Fibroblast of skin of right quadriceps (primary cell): ENCODE results near the gene SIVA1.

Experiments
- DNase-seq: peaks from one replicate; pipeline ENCODE4 v3.0.0-alpha.2; 2013

SIVA1 gene

DNA sequence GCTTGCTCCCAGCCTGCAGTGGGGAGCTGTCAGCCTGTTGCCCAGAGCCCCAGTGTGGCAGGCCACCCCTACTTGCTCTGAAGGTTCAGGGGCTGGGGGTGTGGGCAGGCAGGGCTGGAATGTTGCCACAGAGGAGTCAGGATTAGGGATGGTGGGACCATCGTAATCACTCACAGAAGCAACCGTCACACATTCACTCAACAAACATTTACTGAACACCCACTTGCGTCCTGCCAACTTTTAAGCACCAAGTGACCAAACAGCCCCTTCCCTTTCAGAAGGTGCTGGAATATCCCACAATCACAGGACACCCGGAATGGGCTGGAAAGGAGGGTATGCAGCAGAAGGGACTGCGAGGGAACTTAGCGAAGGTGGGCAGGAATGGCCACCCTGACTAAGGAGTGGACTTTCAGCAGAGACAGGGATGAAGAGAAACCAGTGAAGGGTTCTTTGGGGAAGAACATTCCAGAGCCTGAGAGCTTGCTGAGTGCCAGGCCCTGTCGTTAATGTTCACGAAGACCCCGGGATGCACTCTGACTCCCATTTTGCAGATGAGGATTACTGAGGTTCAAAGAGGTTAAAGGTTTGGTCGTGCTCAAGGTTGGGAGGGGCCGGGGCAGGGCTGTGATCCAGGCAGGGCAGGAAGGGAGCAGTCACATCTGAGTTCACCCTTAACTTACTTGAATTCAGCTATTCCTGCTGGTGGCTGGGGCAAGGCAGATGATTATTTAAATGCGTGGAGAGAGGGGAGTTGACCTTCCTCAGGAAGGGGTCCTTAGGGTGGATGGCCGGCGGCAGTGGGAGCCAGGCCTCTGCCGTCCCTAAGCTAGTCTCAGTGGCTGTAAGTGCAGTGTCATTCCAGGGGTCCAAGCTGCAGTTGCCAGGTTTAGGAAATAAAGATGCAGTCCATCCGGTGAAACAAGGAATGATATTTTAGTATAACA is 45.6 kb downstream of the SIVA1 start:
- DNase-seq, result no peak

DNA sequence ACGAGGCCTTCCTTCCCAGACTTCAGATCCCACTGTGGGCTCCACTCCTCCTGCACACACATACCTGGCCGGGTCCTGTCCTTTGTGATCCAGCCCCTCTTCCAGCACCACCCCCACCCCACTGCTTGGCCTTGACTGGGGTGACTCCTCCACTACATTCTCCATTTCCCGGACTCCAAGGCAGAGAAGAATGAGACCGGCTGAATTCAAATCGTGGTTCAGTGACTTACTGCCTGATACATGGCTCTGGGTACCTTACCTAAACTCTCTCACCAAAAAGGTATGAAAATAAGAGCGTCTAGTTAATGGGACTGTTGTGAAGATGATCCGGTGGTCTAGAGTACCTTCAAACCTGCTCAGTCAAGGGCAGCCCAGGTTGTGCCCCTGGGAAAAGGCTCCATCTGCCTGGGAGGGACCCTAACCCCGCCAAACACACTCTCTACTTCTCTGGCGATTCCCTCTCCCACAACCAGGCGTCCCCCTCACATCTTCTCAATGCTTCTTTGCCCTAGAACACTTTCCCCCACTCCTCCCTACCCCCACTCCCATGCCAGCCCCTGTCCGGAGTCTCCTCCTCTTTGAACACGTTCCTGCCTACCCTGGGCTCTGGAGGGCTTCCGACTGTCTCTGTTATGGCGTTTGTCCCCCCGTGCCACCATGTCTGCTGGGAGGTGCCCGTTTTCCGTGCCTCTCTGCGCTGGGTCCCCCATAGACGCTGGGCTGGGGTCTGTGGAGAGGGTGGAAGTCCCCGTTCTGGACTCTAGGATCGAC is 46.5 kb downstream of the SIVA1 start:
- peak; percentile 62 for DNase-seq

DNA sequence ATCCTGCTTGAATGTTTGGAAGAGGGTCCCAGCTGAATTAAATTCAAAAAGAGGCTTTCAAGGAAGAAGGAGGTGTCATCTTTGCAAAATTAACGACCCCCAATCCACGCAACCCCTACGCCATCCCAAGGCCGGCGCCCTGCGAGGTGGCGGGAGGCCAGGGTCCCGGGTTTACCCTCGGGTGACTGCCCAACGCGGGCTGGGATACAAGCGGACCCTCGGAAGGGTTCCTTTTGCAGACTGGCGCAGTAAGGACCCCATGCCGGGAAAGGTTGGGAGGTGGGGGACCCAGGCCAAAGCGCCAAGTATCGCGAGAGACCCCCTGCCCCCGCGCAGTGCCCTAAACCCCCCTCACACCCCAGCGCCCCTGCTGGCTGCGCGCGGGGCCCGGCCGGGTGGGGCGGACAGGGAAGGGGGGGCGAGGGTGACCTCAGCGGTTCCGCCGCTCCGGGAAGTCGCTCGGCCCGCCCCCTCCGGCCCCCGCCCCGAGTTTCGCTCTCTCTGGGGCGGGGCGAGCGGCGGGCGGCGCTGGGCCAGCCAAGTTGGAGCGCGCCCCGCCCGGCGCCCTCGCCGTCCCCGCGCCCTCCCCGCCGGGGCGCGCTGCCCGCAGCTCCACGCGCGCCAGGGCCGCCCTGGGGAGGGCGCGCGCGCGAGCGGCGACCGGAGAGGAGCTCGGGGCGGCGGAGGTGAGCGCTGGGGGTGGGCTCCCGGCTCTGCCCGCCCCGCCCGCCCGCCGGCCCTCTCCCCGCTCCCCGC is 47.2 kb downstream of the SIVA1 start:
- peak; percentile 83 for DNase-seq

DNA sequence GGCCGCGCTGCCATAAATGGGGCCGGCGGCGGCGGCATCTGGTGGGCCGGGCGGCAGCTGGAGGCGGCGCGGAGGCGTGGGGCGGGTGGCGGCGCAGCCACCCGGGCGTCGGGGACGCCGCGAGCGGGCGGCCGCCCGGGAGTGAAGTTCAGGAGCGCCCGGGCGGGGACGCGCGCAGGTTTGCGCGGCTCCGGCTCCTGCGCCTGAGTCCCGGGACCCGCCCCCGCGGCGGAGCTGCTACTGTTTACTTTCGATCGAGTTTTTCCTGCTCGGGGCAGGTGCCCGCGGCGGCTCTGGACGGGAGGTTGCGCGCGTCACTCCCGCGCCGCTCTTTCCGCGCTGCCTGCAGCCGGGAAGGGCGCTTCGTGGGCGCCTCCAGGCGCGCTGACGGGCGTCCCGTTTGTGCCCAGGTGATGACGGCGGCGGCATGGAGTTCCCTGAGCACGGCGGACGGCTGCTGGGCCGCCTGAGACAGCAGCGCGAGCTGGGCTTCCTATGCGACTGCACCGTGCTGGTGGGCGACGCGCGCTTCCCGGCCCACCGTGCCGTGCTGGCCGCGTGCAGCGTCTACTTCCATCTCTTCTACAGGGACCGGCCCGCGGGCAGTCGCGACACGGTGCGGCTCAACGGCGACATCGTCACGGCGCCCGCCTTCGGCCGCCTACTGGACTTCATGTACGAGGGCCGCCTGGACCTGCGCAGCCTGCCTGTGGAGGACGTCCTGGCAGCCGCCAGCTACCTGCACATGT is 48.0 kb downstream of the SIVA1 start, which contains the start of gene ZBTB42:
Gene ZBTB42, plus strand, starts transcription at position 331 of the 749 bp plus-strand sequence. Its CDS starts 97 bp downstream, at position 428.
- DNase-seq, result no peak

DNA sequence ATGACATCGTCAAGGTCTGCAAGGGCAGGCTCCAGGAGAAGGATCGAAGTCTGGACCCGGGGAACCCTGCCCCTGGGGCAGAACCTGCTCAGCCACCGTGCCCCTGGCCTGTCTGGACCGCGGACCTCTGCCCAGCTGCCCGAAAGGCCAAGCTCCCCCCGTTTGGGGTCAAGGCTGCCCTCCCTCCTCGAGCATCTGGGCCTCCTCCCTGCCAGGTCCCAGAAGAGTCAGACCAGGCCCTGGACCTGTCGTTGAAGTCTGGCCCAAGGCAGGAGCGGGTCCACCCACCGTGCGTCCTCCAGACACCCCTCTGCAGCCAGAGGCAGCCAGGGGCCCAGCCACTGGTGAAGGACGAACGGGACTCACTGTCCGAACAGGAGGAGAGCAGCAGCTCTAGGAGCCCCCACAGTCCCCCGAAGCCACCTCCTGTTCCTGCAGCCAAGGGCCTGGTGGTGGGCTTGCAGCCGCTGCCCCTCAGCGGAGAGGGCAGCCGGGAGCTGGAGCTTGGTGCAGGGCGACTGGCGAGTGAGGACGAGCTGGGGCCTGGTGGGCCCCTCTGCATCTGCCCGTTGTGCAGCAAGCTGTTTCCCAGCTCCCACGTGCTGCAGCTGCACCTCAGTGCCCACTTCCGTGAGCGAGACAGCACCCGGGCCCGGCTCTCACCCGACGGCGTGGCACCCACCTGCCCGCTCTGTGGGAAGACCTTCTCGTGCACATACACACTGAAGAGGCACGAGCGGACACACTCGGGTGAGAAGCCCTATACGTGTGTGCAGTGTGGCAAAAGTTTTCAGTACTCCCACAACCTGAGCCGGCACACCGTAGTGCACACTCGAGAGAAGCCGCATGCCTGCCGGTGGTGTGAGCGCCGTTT is 48.8 kb downstream of the SIVA1 start:
- no peak for DNase-seq

DNA sequence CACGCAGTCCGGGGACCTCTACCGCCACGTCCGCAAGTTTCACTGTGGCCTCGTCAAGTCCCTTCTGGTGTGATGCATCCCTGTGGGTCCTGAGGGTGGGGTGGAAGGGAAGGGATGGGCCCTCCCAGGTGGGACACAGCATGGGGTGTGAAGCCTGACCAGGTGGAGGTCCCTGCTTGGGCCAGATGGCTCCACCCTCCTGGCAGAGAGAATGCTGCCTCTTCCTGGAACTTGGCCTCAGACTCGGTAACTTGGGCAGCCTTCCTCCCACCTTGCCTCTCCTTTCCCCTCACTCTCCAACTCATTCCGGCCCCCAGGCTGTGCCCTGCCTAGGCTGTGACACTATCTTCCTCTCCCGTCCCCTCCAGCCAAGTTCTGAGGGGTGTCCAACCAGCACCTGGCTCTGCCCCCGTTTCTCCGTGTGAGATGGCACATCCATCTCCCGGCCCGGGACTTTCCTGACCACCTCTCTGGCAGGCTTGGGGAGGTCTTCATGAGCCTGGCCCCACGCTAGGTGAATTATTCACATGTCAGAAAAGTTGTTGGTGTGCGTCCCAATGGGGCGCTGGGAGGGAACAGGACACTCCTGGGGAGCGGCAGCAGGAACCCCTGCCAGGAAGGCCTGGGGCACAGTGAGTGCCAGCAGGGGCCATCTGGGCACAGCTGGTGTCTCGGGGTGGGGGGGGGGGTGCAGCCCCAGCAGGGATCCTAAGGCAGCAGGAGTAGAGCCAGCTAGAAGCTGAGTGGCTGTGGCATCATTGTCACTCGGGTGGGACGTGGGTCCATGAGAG is 49.6 kb downstream of the SIVA1 start:
- no peak for DNase-seq

DNA sequence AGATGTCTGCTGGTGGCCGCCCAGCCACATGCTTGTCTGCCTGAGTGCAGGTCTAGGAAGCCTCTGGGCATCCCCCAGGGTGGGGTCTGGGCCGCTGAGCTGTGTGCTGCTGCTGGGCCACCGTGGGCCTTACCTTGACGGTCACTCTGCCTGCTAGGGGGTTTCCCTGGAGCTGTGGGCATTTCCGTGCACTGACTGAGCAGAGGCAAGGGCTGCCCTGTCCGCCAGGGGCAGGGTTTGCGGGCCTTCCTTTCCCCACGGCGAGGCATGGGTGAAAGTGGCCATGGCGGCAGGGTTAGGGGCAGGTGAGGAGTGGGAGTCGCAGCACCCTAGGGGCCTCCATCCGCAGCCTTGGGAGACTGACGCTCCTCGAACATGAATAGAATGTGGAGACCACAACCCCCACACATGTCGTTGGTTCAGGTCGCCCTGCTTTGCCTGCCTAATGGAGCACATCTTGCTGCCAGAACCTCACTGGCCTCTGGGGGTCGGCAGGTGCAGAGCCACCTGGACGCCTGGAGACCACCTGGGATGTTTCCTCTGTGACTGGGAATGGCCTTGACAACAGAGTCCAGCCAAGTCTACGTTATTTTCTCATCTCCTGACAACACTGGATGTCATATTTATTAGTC is 50.4 kb downstream of the SIVA1 start:
- no peak for DNase-seq

DNA sequence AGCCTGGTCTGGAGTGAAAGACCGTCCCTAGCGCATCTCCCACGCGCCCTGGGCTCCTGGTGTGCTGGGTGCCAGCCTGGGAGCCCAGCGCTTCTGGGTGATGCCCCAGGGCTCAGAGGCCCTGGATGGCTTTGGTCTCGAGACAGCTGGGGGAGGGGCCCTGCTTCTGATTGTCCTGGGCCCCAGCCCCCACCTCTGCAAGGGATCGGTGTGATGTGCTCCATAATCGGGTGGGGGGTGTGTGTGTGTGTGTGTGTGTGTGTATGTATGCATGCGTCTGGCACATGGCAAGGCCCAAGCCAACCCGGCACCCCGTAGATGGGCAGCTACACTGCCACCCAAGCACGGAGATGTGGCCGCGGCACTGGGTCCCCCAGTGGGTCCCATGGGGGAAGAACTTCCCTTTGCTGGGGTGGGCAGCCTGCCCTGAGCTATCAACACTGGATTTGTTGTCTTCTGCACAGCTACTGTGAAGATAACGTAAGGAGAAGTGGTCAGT is 51.0 kb downstream of the SIVA1 start:
- no peak for DNase-seq

DNA sequence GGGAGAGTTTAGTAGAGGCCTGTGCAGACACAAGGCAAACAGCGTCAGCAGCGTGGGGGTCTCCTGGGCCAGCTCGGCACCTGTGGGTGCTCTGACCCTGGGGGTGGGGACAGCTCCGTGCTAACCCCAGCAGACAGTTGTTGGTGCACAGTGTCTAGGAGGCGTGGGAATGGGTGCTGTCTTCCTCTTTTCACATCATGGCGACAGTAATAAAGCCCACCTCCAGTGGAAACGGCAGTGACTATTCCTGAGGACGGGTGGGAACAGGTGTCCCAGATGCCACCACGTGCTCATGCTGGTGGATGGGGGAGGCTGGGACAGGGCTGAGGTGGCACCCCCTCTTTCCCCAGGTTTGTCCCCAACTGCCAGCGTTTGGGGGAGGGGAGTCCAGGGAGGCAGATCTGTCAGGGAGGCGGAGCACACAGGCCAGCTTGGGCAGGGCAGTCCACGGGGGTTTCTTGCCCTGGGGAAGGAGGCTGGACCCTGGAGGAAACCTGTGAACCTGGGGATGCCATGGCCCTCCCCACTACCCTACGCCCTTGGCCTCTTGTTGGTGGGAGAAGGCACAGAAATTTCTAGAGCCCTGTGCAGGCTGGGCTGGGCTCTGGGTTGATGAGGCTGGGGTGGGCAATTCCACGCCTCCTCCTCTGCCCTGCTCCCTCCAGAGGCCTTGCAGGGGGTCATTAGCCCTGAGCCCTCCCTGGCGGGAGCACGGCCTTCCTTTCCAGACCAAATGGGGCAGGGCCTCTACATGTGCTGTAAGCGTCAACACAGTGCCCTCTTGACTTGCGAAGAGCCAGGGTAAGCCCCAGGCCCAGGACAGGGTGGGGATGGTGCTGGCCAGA is 51.8 kb downstream of the SIVA1 start:
- DNase-seq, result no peak

DNA sequence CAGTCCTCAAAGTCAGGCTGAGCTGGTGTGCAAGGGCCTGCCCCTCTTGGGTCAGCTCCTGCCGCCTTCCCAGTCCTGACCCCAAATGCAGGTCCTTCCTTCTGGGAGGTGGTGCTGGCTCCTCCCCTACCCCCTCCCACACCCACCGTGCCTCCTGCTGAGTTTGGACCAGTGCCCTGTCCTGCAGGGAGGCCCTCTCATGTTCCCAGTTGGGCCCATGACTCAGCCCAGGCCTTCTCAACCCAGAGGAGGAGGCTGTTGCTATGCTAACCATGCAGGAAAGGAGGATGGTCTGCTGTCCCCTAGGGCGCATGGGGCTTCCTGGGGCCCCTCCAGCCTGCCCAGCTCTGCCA is 52.4 kb downstream of the SIVA1 start:
- DNase-seq, result peak; percentile 93

DNA sequence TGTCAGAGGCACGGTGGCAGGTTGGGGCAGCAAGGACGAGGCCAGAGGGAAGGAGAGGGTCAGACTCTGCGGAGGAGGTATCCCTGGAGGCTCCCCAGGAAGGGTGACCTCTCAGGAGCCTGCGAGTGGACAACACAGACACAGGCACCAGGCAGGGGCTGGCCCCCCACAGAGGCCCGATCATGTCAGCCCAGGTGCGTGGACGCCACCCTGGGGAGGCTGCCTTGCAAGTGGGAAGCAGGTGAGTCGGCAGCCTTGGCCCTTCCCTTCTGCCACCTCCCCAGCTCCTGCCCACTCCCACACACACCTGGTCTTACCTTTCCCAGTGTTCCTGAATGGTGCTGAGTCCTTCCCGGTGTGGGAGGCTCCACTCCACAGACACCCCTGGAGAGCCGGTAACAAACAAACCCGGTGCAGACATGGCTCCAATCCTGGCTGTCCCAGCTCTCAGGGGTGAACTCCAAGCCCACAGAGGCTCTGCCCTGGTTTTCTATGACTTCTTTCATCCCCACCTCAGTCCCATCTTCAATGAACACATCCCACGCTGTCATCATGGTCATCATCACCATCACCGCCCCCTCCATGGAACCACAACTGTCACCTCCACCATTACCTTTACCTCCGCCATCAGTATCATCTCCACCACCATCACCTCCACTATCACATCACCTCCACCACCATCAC is 53.1 kb downstream of the SIVA1 start:
- DNase-seq, result no peak

DNA sequence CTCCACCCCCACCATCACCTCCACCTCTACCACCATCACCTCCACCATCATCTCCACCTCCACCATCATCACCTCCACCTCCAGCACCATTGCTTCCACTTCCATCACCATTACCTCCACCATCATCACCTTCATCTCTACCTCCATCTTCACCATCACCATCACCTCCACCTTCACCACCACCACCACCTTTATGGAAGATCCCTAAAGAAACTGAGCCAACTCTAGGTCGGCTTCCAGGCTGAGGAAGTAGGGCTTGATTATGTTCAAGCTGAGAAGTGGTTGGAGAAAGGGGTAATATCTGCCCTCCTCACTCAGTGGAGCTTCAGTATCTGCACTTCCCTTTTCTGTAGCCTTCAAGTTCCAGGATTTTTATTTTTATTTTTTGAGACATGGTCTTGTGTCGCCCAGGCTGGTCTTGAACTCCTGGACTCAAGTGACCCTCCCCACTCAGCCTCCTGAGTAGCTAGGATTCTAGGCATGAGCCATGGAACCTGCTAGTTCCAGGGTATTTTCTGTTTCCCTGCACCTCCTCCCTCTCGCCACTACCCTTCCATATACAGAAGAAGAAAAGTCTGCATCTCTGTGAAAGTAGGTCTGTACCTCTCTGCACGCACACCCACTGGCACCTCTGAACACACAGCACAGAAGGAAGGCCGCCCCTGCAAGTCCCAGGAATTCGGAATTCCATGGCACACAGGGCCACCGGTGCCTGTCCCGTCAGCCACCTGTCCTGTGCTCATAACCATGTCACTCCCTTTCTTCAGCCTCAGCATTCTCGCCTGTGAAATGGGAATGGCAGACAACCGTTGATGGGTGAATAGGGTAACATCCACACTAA is 53.9 kb downstream of the SIVA1 start:
- no peak for DNase-seq

DNA sequence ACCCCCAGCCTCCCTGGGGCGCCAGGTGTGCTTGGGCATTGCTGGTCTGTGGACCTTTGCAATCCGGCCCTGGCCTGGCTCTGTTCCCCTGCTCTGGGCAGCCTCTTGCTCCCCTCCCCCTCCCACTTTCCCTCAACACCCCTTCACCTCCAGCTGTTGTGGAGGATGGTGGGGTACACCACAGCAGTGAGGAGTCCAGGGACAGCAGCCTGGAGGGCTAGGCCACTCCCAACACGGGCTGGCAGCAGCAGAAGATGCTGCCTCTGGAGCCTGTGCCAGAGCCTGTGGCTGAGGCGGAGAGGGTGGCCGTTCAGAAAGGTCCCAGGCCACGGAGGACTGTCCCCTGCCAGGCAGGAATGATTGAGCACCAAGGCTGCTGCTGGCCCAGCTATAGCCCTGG is 55.5 kb downstream of the SIVA1 start:
- DNase-seq, result no peak
